HFFc6 (cell line): Measurements from ENCODE around the gene NEK8. TPM values are rescaled to one million over a fixed set of nuclear protein-coding genes. Genes with fewer than 3 reads are reported as not detected.

Experiments used
- DNase-seq: peaks from one replicate; pipeline ENCODE4 v3.0.0-alpha.2; 2018
- H3K27ac Mint-ChIP-seq: 2 replicates; pipeline ENCODE4 v1.8.0; 2020; ENCODE audit warnings: mild to moderate bottlenecking, mixed read lengths
- H3K27me3 Mint-ChIP-seq: 2 replicates; pipeline ENCODE4 v1.8.0; 2021; ENCODE audit warnings: mild to moderate bottlenecking, moderate library complexity, mixed read lengths; ENCODE audit not compliant: insufficient read depth
- H3K36me3 Mint-ChIP-seq: 2 replicates; pipeline ENCODE4 v1.8.0; 2021; ENCODE audit warnings: low read depth, mixed read lengths
- H3K4me1 Mint-ChIP-seq: 2 replicates; pipeline ENCODE4 v1.8.0; 2020; ENCODE audit warnings: low read depth, mixed read lengths
- H3K4me3 Mint-ChIP-seq: 2 replicates; pipeline ENCODE4 v1.8.0; 2020; ENCODE audit warnings: mild to moderate bottlenecking, moderate library complexity, mixed read lengths
- H3K9me3 Mint-ChIP-seq: 2 replicates; pipeline ENCODE4 v1.8.0; 2020; ENCODE audit warnings: mild to moderate bottlenecking, mixed read lengths
- CTCF ChIP-seq: fragments of 200-600 bp; sonication (generic); IDR thresholded peaks from 2 replicates; pipeline ENCODE4 v1.5.0; 2021; ENCODE audit warnings: antibody characterized with exemption, mild to moderate bottlenecking
- total RNA-seq, 6 experiments: library from RNA; stranded (reverse); fragmentation: NEBNext Ultra II Directional; extraction: Animal tissue kit (Norgen Biotek cat#: 25700); gene quantifications; 2 replicates in 1 of 6; 3 replicates in 5 of 6; pipeline ENCODE4 v1.2.3, GENCODE V29; 2021

The NEK8 gene
- total RNA-seq, 6 experiments from 2014 or later: 1.9 to 3.1 (median 2.5) TPM

- TF ChIP-seq CTCF: no peak
Observed at GRCh38 chr17:28688481-28688880, 40.1 kb upstream of the NEK8 start.

GRCh38 chr17:28689011-28689410 lies 39.6 kb upstream of the NEK8 start:
- Mint-ChIP-seq H3K9me3 (no peaks in the 10 kb centered on the region), H3K36me3 (peaks cover 53% of the 10 kb centered on the region), H3K4me3 (no peak overlapping the region), H3K27me3 (no peaks in the 10 kb centered on the region), H3K4me1 (no peaks in the 10 kb centered on the region), H3K27ac (no peak overlapping the region)
- no peak for DNase-seq
- no peak for TF ChIP-seq CTCF

More at GRCh38 chr17:28688481-28688880, 40.1 kb upstream of the NEK8 start:
- Mint-ChIP-seq H3K27ac (no peak overlapping the region), H3K9me3 (no peaks in the 10 kb centered on the region), H3K36me3 (peaks cover 52% of the 10 kb centered on the region), H3K4me3 (no peak overlapping the region), H3K27me3 (no peaks in the 10 kb centered on the region), H3K4me1 (no peaks in the 10 kb centered on the region)
- no peak for DNase-seq

DNA sequence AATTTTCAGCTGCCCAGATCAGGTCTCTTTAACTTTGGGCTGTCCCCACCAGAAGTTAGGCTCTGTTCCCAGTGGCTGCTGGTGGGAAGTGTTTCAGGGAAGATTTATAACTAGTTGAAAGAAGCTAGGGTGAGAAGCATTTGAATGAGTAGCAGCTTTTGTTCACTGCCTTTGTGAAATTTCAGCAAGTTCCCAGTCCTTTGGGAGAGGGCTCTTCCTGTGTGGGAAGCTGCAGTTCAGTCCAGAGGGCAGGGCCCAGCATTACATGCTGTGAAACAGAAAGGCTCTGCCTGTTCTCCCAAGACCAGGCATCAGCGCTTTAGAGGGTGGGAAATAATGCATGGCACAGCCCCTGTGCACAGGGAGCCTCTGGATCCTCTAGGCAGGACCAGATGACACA lies 34.7 kb upstream of the NEK8 start:
- Mint-ChIP-seq H3K27me3 (no peaks in the 10 kb centered on the region), H3K4me1 (no peaks in the 10 kb centered on the region), H3K27ac (no peak overlapping the region; the same call in 1 of the 2 replicates), H3K9me3 (no peaks in the 10 kb centered on the region), H3K4me3 (no peak overlapping the region), H3K36me3 (peaks cover 35% of the 10 kb centered on the region)
- no peak for DNase-seq
- no peak for TF ChIP-seq CTCF

DNA sequence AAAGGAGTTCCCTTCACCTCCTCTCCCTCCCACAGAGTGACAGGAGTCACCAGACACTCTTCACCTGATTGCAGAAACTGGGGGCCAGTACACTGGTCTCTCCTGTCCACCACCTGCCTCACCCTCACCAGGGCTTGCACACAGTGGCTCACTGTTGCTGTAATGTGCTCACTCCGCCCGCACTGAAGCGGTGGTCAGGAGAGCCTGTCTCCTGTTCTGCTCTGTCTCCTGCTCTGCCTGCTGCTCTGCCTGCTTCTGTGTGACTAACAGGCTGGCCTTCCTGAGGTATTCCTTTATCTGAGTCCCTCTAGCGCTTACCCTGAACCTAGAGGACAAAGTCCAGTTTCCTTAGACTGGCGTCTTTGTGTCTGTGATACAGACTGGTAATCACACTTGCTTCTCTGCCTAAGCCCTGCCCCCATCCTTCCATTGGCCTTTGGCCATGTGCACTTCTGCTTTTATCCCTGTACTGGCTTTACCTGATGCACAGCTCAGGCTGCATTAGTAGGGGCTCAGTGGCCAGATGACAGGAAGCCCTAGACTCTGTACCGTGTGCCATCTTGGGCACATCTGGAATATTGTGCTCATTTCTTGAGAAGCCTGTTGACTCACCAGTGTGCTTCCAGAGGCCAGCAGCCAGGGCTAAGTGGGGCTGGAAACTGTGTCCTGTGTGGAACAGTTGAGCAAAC lies 30.2 kb upstream of the NEK8 start:
- H3K27ac Mint-ChIP-seq: no peak overlapping the region
- no peaks in the 10 kb centered on the region; the same call in 1 of the 2 replicates for H3K27me3 Mint-ChIP-seq
- no peaks in the 10 kb centered on the region for H3K4me1 Mint-ChIP-seq
- H3K36me3 Mint-ChIP-seq: peaks cover 36% of the 10 kb centered on the region
- no peak for TF ChIP-seq CTCF
- H3K9me3 Mint-ChIP-seq: no peaks in the 10 kb centered on the region
- no peak overlapping the region for H3K4me3 Mint-ChIP-seq
- DNase-seq: no peak

- Mint-ChIP-seq H3K9me3 (no peaks in the 10 kb centered on the region), H3K36me3 (peaks cover 26% of the 10 kb centered on the region), H3K27me3 (no peaks in the 10 kb centered on the region; the same call in 1 of the 2 replicates), H3K4me1 (no peaks in the 10 kb centered on the region), H3K4me3 (no peak overlapping the region), H3K27ac (no peak overlapping the region)
- no peak for DNase-seq
- no peak for TF ChIP-seq CTCF
Observed at GRCh38 chr17:28700278-28700677, 28.3 kb upstream of the NEK8 start.
